ENCODE results near the gene SH3PXD2A. TPM values are rescaled to one million over a fixed set of nuclear protein-coding genes. Genes with fewer than 3 reads are reported as not detected.

Gene SH3PXD2A
- total RNA-seq, 1 donor from 2014 or later = 35.2 TPM

GRCh38 chr10:103798511-103798910 lies 56.9 kb downstream of the SH3PXD2A start:
- no peak for ATAC-seq
- Histone ChIP-seq H3K4me1 (peaks cover 16% of the 10 kb centered on the region), H3K27ac (no peak overlapping the region), H3K27me3 (no peaks in the 10 kb centered on the region), H3K36me3 (no peaks in the 10 kb centered on the region), H3K9me3 (no peaks in the 10 kb centered on the region), H3K4me3 (no peak overlapping the region)
- no peak for TF ChIP-seq CTCF (IDR thresholded peaks at IDR 0.05)
- DNase-seq = no peak
- intact Hi-C loops (cut with DNase I) = no loop called here

- ATAC-seq (no peak), DNase-seq (no peak)
- no peak for TF ChIP-seq CTCF (IDR thresholded peaks at IDR 0.05)
- Histone ChIP-seq H3K27me3 (no peaks in the 10 kb centered on the region), H3K9me3 (no peaks in the 10 kb centered on the region), H3K36me3 (no peaks in the 10 kb centered on the region), H3K4me3 (no peak overlapping the region), H3K27ac (no peak overlapping the region), H3K4me1 (peaks cover 16% of the 10 kb centered on the region)
- intact Hi-C loops (cut with DNase I) = no loop called here
Observed at GRCh38 chr10:103797857-103798256, 57.5 kb downstream of the SH3PXD2A start.

- Histone ChIP-seq H3K4me3 (no peak overlapping the region), H3K27me3 (no peaks in the 10 kb centered on the region), H3K36me3 (no peaks in the 10 kb centered on the region), H3K4me1 (peaks cover 23% of the 10 kb centered on the region), H3K9me3 (no peaks in the 10 kb centered on the region), H3K27ac (no peak overlapping the region)
- intact Hi-C loops (cut with DNase I) = no loop called here
- DNase-seq = no peak
- TF ChIP-seq CTCF (IDR thresholded peaks at IDR 0.05) = no peak
- ATAC-seq = no peak
Observed at GRCh38 chr10:103795634-103796270, 59.6 kb downstream of the SH3PXD2A start.

- H3K36me3 ChIP-seq = no peaks in the 10 kb centered on the region
- no peak for TF ChIP-seq CTCF (IDR thresholded peaks at IDR 0.05)
- DNase-seq = no peak
- H3K27me3 ChIP-seq = no peaks in the 10 kb centered on the region
- no peaks in the 10 kb centered on the region for H3K9me3 ChIP-seq
- peak overlapping the region; percentile 72 for H3K27ac ChIP-seq
- H3K4me1 ChIP-seq = peaks cover 27% of the 10 kb centered on the region
- intact Hi-C loops (cut with DNase I) = no loop called here
- no peak overlapping the region for H3K4me3 ChIP-seq
- no peak for ATAC-seq
Observed at GRCh38 chr10:103794996-103795395, 60.4 kb downstream of the SH3PXD2A start.

GRCh38 chr10:103793920-103794883 lies 61.2 kb downstream of the SH3PXD2A start:
- no peaks in the 10 kb centered on the region for H3K36me3 ChIP-seq
- intact Hi-C loops (cut with DNase I) = no loop called here
- H3K4me1 ChIP-seq = peaks cover 33% of the 10 kb centered on the region
- TF ChIP-seq CTCF (IDR thresholded peaks at IDR 0.05) = no peak
- ATAC-seq = peak; percentile 91
- peak; percentile 83 for DNase-seq
- no peak overlapping the region for H3K4me3 ChIP-seq
- peak overlapping the region; percentile 72 for H3K27ac ChIP-seq
- no peaks in the 10 kb centered on the region for H3K27me3 ChIP-seq
- no peaks in the 10 kb centered on the region for H3K9me3 ChIP-seq
